HG02852 (cell line): Measurements from ENCODE around the gene RCAN3.
"Not testable (repeated sequence)": the region's sequence is repeated elsewhere in the genome, so short reads cannot be mapped to it uniquely, and the experiment has no call there.

Experiments used
- ATAC-seq: cut with Tn5 transposase; IDR thresholded peaks from one replicate; pipeline ENCODE4 v1.9.1; 2021; ENCODE audit warnings: mild to moderate bottlenecking, moderate library complexity; ENCODE audit not compliant: unreplicated experiment

RCAN3 gene

DNA sequence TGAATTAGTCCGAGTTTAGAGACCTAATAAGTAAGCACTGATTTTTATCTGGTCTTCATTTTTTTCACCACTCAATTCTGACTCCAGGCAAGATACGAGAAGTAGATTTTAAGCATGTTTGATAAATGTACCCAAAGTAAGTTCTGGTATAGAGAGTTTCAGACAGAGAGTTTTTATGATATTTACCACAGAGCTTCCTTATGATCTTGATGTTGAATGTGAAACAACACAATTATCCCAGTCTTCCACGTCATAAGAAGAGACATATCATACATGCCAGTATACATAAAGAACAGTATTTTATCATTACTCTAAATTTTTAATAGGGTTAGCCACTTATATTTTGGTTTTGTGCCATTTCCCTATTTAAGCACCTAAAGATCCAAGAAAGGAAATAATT, 45.4 kb downstream of the RCAN3 start:
- ATAC-seq, result no peak

DNA sequence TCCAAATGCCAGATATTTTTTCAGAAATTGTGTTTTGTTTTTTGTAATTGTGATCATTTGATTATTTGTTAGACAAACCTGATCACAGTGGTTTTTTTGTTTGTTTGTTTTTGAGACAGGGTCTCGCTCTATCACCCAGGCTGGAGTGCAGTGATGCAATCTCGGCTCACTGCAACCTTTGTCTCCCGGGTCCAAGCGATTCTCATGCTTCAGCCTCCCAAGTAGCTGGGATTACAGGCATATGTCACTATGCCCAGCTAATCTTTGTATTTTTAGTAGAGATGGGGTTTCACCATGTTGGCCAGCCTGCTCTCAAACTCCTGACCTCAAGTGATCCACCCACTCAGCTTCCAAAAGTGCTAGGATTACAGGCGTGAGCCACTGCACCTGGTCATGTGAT, 46.6 kb downstream of the RCAN3 start:
- ATAC-seq, result not testable (repeated sequence)

DNA sequence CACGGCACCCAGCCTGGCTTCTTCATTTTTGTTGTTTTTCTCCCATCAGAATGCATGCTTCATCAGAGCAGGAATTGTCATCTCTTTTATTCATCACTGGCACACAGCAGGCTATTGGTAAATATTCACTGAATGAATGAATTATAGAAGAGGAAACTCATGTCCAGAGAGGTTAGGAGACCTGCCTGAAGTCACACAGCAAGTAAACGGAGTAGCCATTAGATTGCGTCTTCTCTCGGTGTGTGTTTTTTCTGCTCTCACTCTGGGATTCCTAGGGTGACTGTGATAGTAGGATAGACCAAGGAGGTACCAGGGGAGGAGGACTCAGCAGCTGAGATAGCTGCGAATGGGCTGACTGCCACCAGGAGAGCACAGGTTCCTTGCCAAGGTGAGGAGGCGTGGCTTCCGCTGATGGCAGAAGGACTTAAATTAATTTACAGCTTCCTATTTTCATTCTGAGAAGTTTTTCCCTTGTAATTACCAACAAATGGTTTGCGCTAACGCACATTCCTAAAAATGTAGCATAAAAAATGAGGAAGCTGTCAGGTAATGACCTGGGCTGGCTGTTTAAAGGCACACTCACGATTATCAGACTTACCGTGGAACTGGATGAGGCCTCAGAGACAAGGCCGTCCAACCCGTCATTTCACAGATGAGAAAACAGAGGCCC, 48.8 kb downstream of the RCAN3 start:
- no peak for ATAC-seq

DNA sequence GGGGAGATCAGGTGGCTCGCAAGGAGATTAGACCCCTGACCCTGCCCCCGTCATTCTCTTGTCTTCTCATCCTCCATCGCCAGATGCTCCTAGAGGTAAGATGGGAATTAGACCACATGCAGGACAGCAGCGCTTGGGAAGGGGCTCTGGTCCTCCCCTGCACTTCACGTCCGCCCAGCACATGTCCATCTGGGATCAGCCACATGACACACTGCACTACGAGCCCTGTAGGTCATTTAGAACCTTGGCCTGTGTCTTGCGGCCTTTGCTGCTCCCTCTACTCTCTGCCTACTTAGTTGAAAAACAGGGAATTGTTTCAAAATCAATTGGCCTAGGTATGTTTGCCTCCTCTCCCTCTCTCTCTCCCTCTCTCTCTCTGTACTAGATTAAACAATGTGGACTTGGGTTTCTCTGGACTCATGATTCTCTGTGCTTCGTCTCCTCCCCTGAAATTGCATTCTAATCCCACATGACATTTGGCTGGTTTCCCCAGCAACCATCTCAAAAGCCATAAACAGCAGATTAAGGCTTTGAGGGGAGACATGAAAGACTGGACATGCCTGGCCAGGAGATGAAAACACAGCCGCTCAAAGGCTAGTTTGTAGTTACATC, 49.4 kb downstream of the RCAN3 start:
- no peak for ATAC-seq

- no peak for ATAC-seq
These were observed 51.3 kb downstream of the RCAN3 start for GRCh38 chr1:24553931-24554330.

- no peak for ATAC-seq
These were observed 52.1 kb downstream of the RCAN3 start for GRCh38 chr1:24554714-24555113.

- ATAC-seq, result no peak
These were observed 53.2 kb downstream of the RCAN3 start, which contains the start of gene NCMAP for GRCh38 chr1:24555591-24556413. Gene NCMAP (plus strand): TSS chr1:24556087. CDS start chr1:24595431, 39,344 bp downstream.

DNA sequence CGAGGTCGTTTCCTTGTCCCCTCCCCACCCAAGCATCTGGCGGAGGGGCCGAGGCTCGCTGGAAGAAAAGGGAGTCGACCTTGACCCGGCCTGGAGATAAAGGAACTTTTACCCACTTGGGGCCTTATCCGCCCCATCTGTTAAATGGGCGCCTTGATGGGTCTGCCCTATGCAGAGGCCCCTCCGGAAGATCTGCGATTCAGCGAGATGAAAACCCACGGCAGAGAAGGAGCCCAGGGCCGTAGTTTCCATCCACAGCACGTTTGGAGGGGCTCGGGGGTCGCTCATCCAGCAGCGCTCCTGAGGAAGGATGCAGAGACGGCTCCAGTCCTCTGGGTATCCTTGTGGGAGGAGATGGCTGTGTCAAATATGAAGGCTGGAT, 53.8 kb downstream of the RCAN3 start:
- no peak for ATAC-seq

DNA sequence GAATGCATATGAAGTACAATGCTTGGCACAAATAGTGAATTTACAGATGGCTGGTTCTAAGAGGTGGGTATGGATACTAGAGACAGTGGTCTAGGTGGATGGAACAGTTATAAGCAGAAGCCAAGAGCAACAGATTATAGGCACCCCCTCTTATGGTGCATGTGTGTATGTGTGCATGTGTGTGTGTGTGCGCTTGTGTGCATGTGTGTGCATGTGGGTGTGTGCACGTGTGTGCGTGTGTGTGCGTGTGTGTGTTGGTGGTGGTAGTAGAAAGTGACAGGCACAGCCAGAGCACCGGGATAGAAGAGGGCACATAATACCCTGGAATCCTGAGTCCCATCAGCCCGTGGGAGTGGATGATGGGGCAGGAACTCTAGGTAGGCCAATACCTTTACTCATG, 54.6 kb downstream of the RCAN3 start:
- ATAC-seq, result no peak

- ATAC-seq, result no peak
These were observed 55.1 kb downstream of the RCAN3 start for GRCh38 chr1:24557711-24558131.

- ATAC-seq, result no peak
These were observed 55.8 kb downstream of the RCAN3 start for GRCh38 chr1:24558455-24558854.

DNA sequence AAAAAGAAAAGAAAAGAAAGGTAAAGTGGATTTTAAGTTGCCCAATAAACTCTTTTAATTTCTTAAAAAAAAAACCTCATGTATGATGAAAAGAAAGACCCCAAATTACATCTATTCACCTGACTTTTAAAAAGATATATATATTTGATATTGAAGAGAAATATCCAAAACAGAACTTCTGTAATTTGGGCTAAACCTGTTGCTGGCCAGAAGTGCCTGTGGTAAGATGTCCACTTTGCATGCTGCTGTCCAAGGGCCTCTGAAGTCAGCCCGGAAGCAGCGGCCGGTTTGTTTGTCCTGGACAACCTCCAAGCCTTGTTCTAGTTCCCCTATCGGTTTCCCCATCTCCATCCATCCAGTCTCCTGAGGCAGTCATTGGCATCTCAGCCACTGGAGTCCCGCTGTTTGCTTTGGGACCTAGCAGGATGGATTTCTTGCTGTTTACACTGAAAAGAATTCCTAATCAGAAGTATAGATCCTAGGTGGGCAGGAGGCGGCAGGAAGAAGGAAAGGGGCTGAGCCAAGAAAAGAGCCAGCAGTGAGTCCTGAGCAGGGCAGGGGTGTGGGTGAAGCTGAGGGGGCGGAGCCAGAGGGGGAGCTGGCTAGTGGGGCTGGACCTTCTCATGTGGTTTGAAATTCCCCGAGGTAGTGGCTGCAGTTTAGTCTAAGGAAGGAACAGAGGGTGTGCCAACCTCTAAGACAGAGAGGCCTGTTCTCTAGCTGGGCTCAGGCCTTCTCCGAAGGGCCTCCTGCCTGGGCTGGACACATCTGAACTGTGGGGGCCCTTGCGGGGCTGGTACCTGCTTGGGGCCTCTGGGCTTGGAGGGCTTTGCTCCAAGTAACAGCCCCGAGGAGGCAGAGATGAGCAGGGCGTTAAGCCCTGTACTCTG, 56.5 kb downstream of the RCAN3 start:
- ATAC-seq, result no peak

GRCh38 chr1:24560361-24560760, 57.7 kb downstream of the RCAN3 start:
- ATAC-seq, result no peak

DNA sequence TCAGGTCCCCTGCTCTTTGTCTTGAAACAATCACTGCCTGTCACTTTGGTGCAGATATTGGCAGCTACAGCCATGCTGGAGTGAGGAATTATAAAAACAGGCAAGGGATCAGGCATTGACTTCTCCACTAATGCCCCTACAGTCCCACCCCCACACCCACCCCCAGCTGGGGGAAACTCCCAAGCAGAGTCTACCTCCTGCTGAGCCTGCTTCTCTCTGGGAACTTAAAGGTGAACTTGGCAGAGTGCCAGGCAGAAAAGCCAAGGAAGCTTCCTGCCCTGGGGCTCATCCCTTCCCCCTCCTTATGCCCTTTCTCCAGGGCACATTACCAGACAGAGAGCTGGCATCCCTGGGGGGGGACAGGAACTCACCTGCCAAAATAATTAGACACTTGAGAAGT, 60.0 kb downstream of the RCAN3 start:
- no peak for ATAC-seq

DNA sequence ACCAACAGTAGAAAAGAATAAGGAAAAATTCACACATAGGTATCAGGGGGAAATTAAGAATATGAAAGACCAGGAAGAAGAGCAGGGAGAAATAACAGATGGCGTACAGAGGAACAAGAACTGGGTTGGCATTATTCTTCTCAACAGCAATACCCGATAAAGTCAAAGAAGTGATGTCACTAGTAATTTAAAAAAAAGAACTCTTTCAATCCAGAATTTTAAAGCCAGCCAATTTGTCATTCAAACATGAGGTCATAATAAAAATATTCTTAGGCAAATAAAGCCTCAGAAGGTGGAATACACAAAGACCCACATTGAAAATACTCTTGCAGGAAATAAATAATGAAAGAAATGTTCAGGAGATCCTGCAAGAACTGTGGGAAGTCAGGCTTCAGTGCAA, 62.1 kb downstream of the RCAN3 start:
- no peak for ATAC-seq

DNA sequence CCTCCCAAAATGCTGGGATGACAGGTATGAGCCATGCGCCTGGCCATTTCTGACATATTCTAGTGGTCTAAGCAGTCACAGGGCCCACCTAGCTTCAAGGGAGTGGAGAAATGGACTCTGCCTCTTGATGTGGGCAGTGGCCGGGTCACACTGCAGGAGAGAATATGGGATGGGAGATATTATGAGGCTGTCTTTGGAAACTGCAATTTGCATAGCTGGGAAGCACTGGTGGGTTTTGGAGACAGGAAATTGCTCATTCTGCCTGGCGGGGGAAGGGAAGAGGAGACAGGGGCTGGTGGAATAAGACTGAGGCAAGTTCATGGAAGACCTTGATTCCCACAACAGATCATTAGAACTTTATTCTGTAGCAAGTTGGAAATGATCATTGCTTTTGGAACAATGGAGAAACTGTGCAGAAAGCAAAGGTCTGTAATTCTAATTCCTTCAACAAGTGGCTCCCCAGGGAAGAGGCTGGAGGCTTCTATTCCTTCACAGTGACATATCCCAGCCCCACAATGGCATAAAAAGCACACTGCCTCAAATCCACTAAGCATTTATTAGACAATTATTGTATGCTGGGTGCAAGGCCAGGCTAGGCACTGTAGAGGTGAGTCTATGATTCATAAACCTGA, 63.7 kb downstream of the RCAN3 start:
- ATAC-seq, result no peak

- no peak for ATAC-seq
These were observed 65.3 kb downstream of the RCAN3 start for GRCh38 chr1:24567792-24568388.

- ATAC-seq, result no peak
These were observed 65.8 kb downstream of the RCAN3 start for GRCh38 chr1:24568475-24568874.

GRCh38 chr1:24570265-24571125, 67.9 kb downstream of the RCAN3 start:
- ATAC-seq, result no peak
